ENCODE measurements around the gene NUP93. TPM values are rescaled to one million over a fixed set of nuclear protein-coding genes. Genes with fewer than 3 reads are reported as not detected.

NUP93 gene
- total and polyA plus RNA-seq, 9 of the 15 experiments (the other 6 are each of a cell fraction or from before 2014, with no cell fraction given), result 92.0 to 162 (median 121) TPM

DNA sequence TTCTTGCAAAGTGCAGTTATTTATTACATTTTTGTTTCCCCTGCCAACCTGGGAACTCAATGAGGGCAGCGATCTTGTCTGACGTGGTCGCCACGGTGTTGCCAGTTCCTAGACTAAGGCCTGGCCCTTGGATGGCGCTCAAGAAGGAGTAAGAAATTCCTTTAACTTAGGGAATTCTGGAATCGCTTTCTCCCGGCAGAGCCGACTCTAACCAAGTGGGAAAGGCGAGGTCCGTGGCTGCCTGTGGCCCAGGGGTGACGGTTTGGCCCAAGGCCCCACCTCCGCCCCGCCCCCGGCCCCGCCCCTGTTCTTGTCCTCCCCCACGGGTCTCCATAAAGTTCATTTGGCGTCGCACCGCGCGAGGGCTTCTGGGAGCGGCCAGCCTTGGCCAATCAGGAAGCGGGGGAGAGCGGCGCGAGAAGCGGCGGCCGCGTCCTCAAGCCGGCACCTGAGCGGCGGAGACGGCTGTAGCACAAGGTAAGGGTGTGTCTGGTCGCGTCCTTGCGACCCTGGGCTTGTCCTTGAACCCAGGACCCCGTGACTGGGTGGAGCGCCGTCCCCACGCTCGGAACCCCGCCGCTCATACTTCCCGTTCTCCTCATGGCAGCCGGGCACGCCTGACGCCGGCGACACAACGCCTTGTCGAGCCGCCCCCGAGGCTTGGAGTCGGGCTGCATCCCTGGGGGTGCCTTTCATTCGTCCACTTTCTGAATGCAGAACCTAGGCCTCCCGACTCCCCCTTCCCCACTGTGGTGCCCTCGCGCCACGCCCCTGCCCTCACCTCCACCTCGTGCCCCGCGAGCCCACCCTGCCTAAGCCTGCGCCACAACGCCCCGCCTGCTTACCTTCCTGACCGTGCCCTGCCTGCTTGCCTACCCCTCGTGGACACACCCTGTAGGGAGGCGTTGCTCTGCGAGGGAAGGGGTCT lies at the start of gene NUP93 (continued):
- TF ChIP-seq, protein P1, sequence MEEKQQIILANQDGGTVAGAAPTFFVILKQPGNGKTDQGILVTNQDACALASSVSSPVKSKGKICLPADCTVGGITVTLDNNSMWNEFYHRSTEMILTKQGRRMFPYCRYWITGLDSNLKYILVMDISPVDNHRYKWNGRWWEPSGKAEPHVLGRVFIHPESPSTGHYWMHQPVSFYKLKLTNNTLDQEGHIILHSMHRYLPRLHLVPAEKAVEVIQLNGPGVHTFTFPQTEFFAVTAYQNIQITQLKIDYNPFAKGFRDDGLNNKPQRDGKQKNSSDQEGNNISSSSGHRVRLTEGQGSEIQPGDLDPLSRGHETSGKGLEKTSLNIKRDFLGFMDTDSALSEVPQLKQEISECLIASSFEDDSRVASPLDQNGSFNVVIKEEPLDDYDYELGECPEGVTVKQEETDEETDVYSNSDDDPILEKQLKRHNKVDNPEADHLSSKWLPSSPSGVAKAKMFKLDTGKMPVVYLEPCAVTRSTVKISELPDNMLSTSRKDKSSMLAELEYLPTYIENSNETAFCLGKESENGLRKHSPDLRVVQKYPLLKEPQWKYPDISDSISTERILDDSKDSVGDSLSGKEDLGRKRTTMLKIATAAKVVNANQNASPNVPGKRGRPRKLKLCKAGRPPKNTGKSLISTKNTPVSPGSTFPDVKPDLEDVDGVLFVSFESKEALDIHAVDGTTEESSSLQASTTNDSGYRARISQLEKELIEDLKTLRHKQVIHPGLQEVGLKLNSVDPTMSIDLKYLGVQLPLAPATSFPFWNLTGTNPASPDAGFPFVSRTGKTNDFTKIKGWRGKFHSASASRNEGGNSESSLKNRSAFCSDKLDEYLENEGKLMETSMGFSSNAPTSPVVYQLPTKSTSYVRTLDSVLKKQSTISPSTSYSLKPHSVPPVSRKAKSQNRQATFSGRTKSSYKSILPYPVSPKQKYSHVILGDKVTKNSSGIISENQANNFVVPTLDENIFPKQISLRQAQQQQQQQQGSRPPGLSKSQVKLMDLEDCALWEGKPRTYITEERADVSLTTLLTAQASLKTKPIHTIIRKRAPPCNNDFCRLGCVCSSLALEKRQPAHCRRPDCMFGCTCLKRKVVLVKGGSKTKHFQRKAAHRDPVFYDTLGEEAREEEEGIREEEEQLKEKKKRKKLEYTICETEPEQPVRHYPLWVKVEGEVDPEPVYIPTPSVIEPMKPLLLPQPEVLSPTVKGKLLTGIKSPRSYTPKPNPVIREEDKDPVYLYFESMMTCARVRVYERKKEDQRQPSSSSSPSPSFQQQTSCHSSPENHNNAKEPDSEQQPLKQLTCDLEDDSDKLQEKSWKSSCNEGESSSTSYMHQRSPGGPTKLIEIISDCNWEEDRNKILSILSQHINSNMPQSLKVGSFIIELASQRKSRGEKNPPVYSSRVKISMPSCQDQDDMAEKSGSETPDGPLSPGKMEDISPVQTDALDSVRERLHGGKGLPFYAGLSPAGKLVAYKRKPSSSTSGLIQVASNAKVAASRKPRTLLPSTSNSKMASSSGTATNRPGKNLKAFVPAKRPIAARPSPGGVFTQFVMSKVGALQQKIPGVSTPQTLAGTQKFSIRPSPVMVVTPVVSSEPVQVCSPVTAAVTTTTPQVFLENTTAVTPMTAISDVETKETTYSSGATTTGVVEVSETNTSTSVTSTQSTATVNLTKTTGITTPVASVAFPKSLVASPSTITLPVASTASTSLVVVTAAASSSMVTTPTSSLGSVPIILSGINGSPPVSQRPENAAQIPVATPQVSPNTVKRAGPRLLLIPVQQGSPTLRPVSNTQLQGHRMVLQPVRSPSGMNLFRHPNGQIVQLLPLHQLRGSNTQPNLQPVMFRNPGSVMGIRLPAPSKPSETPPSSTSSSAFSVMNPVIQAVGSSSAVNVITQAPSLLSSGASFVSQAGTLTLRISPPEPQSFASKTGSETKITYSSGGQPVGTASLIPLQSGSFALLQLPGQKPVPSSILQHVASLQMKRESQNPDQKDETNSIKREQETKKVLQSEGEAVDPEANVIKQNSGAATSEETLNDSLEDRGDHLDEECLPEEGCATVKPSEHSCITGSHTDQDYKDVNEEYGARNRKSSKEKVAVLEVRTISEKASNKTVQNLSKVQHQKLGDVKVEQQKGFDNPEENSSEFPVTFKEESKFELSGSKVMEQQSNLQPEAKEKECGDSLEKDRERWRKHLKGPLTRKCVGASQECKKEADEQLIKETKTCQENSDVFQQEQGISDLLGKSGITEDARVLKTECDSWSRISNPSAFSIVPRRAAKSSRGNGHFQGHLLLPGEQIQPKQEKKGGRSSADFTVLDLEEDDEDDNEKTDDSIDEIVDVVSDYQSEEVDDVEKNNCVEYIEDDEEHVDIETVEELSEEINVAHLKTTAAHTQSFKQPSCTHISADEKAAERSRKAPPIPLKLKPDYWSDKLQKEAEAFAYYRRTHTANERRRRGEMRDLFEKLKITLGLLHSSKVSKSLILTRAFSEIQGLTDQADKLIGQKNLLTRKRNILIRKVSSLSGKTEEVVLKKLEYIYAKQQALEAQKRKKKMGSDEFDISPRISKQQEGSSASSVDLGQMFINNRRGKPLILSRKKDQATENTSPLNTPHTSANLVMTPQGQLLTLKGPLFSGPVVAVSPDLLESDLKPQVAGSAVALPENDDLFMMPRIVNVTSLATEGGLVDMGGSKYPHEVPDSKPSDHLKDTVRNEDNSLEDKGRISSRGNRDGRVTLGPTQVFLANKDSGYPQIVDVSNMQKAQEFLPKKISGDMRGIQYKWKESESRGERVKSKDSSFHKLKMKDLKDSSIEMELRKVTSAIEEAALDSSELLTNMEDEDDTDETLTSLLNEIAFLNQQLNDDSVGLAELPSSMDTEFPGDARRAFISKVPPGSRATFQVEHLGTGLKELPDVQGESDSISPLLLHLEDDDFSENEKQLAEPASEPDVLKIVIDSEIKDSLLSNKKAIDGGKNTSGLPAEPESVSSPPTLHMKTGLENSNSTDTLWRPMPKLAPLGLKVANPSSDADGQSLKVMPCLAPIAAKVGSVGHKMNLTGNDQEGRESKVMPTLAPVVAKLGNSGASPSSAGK (IDR thresholded peaks at IDR 0.05), result peak; percentile 78
- TF ChIP-seq CTBP1 (IDR thresholded peaks at IDR 0.05; ENCODE audit: borderline replicate concordance) (peak; percentile 76; the same call in 1 of the 2 replicates), PHB2 (IDR thresholded peaks at IDR 0.05; ENCODE audit: low read depth) (no peak), SRF (CRISPR knock-in tag; IDR thresholded peaks at IDR 0.05) (no peak), ZFPM2 (CRISPR knock-in tag; IDR thresholded peaks at IDR 0.05) (no peak), ZNF224 (CRISPR knock-in tag; IDR thresholded peaks at IDR 0.05) (no peak), ZNF133 (CRISPR knock-in tag; IDR thresholded peaks at IDR 0.05) (no peak), FIP1L1 (IDR thresholded peaks at IDR 0.05; ENCODE audit: low read depth, low read length, poor library complexity, severe bottlenecking) (peak; percentile 59), FOS (IDR thresholded peaks at IDR 0.05; ENCODE audit: extremely low read depth, insufficient read length) (peak; percentile 52), FOXP1 (CRISPR knock-in tag; IDR thresholded peaks at IDR 0.05) (no peak; the same call in 1 of the 2 replicates), SIN3A (IDR thresholded peaks at IDR 0.05; ENCODE audit: borderline replicate concordance in 2 of 2, control insufficient read depth in 1 of 2, low read depth in 2 of 2, low read length in 2 of 2) (peak in 1 of 2 experiments; percentile 89; a peak in 1 of 4 replicates)
- TF ChIP-seq, protein P2, sequence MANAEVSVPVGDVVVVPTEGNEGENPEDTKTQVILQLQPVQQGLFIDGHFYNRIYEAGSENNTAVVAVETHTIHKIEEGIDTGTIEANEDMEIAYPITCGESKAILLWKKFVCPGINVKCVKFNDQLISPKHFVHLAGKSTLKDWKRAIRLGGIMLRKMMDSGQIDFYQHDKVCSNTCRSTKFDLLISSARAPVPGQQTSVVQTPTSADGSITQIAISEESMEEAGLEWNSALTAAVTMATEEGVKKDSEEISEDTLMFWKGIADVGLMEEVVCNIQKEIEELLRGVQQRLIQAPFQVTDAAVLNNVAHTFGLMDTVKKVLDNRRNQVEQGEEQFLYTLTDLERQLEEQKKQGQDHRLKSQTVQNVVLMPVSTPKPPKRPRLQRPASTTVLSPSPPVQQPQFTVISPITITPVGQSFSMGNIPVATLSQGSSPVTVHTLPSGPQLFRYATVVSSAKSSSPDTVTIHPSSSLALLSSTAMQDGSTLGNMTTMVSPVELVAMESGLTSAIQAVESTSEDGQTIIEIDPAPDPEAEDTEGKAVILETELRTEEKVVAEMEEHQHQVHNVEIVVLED (CRISPR knock-in tag; IDR thresholded peaks at IDR 0.05), result peak; percentile 79

Data from K562 (cell line).